C4-2B (cell line): ENCODE measurements around the gene SCART1.

Experiments used
- ZFX ChIP-seq: fragments of 450-650 bp; IDR thresholded peaks from 2 replicates; pipeline ENCODE4 v1.6.1; 2017
- TF ChIP-seq, protein P1 (sequence below): fragments of 450-650 bp; conservative IDR thresholded peaks from 2 replicates; pipeline ENCODE4 v1.5.1; 2017; ENCODE audit warnings: mild to moderate bottlenecking

- TF ChIP-seq, protein P1, sequence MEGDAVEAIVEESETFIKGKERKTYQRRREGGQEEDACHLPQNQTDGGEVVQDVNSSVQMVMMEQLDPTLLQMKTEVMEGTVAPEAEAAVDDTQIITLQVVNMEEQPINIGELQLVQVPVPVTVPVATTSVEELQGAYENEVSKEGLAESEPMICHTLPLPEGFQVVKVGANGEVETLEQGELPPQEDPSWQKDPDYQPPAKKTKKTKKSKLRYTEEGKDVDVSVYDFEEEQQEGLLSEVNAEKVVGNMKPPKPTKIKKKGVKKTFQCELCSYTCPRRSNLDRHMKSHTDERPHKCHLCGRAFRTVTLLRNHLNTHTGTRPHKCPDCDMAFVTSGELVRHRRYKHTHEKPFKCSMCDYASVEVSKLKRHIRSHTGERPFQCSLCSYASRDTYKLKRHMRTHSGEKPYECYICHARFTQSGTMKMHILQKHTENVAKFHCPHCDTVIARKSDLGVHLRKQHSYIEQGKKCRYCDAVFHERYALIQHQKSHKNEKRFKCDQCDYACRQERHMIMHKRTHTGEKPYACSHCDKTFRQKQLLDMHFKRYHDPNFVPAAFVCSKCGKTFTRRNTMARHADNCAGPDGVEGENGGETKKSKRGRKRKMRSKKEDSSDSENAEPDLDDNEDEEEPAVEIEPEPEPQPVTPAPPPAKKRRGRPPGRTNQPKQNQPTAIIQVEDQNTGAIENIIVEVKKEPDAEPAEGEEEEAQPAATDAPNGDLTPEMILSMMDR, result no peak
- TF ChIP-seq ZFX, result no peak
These were observed 9.1 kb upstream of the SCART1 start for GRCh38 chr10:133444342-133445267.
